Stimulated activated CD4-positive, alpha-beta T cell treated with anti-CD3 and anti-CD28 coated beads, Interleukin-1b, Interleukin-23, amount 100 ng/mL, for 24 hours (primary cell): ENCODE measurements around the gene CDH6.

ENCODE experiments used
- DNase-seq, 4 experiments: peaks; one replicate each; pipeline ENCODE4 v3.0.0-alpha.2; 2020; ENCODE audit warnings: low read depth in 4 of 4, low spot score in 1 of 4

The CDH6 gene

DNA sequence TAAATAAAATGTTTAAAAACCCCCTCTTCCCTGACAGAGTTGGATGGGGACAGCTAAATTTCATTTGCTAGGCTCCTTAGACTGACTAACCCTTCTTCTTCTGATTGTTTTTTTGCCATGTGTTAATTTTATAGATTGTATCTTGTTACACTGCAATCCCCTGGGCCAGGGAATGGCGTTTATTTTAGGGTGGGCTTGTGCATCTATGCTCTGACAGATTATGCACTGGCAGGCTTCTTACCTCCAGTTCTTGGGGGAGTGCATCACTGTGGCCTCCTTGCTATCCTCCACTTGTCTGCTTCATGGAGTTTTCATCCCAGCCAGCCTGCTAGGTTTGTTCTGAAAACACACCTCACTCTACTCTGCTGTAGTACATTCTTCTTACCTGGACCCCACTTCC, 178.6 kb downstream of the CDH6 start:
- DNase-seq, result no peak

DNA sequence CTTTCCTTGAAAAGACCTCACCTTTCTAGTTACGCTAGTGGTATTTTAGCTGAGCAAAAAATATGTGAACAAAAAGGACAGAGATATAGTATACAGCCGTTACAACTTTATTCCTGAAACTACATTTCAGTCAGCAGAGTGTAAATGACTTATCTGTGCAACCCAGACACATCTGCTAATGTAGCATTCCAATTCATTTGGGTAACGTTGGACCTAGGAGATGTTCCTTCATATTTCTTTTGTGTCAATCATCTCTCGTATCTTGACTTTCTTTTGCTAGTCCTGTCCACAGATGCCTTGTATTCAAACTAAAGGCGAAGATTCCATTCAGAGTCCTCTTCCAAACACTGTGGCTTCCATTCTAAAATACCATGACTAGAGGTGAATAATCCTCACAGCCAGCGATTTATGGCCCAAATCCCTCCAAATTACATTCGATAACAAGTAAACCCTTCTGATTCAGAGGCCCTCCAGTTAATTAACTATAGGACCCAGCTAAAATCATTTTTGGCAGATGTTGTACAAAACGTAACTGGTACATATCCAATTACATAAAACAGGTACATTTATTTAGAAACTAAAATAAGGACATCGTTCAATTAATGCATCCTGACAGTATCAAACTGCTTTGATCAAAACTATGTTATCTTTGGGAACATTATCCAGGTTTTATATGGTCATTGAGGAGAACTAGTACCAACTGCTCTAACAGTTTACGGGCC, 182.7 kb downstream of the CDH6 start:
- DNase-seq, result no peak

DNA sequence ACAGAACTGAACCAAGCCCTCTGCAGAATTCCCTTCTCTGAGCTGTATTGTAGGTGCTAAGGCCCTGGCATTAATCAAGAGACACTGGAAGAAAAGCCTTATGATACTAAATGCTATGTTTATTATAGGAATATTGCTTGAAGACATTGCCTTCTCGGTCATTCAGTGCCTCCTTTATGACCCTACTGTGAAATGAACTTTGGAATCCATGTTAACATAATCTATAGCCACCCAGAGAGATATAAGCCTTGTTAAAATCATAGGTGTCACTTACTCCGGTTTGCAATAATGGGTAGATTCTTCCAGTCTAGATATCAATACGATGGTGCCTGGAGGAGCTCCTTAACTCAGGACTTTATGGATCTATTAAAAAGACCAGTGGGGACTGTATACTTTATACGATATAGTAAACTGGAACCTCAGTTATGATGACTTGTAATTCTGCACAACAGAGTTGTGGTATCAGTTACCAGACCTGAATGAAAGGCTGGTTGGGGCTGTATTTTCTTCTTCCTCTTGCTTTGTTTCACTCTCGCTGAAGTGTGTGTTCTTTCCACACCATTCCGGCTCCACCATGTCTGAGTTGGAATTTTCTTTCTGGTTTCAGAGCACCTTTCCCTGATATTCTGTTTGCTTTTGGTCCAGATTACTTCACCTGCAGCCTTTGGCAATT, 183.9 kb downstream of the CDH6 start:
- DNase-seq, result no peak

DNA sequence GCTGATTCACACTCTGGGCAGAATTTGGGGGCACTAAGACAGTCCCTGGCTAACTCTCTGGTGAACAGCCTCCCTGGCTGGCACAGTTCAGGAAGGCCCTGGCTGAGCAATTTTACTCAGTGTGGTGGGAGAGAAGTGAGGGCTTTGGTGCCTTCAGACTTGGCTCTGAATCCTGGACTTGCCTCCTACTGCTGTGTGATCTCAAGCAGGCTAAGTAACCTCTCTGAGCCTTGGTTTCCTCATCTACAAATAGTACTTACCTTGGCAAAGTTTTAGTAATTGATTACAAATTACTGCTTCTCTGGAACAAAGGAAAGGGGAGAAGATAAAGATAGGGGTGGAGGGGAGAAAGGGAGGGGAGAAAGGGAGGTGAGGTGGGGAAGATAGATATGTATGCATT, 184.7 kb downstream of the CDH6 start:
- no peak for DNase-seq
